SHP77 (cell line): ENCODE measurements around the gene MAST4.
A peak's percentile ranks its signal among the peaks of the same experiment; 100 is the strongest.

Experiments used
- DNase-seq, 2 experiments: peaks; one replicate each; lab custom pipeline; 2025; lab: John Stamatoyannopoulos, UW

The MAST4 gene

DNA sequence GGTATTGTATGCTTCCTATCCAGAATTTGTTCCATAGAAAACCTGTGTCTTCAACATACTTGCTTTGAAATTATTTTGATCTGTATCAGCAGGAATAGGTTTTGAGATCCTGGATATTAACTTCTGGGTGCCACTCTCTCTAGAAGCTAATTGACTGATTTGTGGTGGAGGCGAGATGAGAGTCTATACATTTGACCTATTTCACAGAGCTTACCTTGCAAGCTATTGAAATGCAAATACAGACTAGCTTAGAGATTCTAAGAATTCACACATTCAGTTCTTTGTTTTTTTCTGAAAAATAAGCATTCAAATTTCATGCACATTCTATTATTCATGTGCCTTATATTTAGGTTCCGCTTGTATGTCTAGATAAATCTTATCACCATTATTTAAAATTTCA lies 246.3 kb downstream of the MAST4 start:
- DNase-seq, result no peak

DNA sequence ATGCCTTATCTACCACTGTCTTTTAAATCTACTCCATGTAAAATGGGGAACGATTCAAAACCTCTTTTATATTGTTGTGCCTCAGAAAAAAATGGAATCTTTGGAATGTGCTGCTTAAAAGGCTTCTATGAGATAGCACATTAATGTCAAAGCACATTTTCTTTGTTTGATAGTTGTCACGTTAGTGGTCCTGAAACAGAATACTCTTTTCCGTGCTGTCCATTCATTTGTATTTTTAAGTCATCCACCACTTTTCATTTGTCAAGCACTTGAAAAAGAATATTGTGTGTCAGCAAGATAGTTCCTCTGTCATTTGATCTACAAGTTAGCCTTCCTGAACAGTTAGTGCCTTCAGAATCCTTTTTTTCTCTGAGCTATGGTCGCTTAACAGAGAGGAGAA lies 246.9 kb downstream of the MAST4 start:
- no peak for DNase-seq

DNA sequence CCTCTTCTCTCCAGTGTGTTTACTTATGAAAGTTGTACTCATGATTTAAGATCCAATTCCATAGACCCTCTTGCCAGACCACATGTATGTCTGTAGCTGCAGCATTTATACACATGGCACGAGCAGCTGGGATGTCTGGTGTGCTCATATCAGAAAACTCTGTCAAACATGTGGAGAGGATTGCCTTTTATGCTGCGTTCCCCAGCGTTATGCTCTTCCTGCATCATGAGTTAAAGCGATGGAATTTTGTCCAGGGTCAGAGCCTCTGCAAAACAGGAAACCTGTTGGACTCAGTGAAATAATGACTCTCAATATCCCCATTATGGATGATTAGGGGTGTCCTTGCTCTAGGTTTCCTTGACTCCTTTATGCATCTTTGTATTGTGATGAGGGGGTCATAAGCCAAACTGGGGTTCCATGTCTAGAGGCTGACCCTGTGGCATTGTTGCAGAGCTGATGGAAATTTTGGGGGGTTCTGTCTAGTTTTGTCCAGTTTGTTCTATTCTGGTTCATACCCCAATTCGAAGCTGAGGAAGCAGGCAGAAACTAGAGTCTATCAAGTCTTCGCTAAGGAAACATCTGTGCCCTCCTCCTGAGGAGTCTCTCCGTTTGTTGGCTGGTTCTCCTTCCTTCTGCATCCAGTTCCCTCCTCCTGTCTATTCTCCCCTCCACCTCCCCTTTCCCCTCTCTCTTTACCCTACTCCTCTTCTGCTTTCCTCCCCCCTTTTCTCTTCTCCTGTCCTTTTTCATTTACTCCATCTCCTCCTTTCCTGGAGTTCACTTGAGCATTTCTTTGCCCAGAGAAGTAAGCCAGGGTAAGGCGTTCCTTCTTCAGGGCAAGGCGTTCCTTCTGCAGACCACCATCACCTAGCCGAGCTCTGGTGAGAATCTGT lies 252.8 kb downstream of the MAST4 start:
- no peak for DNase-seq

DNA sequence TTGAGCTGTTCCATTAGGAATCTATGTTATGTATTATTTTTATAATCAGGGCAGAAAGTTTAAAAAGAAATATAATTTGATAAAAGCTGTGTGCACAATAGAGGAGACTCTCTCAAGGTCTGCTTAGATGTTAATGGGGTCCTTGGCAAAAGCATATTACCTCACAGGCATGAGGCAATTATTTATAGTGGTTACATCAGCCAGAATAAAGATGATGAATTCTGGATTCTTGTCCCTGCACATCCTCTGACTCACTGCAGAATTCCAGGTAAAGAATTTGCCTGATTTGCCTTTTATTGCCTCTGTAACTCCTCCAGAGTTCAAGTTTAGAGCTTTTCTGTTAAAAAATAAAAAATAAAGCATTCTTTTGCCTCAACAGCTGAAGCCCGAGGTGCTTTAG lies 253.6 kb downstream of the MAST4 start:
- no peak for DNase-seq

DNA sequence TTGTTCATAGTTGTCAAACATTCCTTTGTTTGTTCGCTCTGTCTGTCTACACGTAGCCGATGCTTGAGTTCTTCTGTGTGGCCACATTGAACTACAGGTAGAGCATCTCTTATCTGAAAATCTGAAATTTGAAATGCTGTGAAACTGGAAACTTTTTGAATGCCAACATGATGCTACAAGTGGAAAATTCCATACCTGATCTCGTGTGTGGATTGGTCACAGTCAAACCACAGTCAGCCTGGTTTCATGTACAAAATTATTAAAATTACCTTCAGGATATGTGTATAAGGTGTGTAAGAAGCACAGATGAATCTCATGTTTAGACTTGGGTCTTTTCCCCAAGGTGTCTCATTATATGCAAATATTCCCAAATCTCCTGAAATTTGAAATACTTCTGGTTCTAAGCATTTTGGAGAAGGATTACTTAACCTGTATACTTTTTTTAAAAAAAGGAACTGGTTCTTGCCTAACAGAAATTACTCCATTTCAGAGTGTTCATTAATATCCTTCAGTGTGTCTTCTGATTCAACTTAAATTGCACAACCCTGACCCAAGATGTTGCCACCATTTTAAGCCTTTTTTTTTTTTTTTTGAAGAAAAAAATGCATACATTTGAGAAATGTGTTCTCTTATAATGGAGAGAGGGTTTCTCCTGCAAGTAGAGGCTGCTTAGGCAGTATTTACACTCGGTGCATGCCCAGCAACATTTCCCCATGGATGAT lies 254.3 kb downstream of the MAST4 start:
- no peak for DNase-seq

DNA sequence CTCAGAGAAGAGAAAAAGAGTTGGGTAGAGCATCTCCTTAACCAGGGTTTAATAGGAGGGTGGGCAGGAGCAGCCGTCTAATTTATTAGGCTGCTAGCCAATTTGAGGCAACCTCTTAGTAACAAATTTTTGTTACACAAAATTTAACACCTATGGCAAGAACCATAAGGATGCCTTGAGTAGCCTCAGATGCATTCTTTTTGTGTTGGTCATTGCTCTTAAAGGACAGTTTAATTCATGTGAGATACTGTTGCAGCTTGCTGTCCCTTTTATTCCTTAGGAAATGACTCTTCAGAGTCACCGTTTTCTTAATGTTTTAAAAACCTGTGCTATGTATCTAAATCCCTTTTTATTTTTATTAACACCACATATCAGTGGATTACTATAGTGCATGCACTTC lies 255.1 kb downstream of the MAST4 start:
- DNase-seq, result no peak

DNA sequence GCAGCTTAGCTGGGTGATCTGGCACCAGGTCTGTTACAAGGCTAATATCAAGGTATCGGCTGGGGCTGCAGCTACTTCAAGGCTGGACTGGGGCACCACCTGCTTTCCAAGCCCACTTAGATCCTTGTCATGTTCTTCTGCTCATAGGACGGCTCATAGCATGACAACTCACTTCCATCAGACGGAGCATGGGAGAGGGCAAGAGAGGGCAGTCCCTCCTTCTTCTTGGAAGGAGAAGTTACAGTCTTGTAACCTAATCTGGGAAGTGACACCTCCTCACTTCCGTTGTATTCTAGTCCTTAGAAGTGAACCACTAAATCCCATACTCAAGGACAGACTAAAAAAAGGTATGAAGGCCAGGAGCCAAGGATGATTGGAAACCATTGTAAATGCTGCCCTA lies 258.2 kb downstream of the MAST4 start:
- no peak for DNase-seq

DNA sequence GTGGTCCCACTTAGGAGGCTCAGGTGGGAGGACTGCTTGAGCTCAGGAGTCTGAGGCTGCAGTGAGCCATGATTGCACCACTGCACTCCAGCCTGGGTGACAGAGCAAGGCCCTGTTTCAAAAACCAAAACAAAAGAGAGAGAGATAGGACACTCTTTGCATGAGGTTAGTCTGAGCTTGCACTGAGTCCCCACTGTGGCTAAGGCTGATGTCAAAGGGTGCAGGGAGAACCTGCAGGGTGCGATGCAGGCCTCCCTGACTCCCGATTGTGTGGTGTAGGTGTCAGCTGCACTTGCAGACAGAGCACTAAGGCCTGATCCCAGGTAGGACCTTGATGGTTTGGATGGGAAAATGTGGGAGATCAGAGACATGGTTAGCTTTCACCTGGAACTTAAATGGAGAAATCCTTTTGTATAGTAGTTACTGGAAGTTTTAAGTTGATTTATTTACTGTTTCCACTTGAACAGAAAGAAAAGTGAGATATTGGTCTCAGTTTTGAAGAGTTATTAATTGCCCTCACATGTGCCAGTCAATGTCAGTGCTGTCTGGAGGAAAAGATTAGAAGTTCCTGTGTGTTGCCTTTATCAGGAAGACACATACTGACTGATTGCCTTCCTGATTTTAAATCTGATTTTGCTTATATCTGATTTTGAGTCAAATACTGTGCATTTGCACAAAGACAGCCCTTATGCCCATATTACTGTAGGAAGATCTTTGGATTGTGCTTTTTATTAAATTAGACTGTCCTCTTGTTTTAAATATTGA lies 260.0 kb downstream of the MAST4 start:
- DNase-seq, result no peak

DNA sequence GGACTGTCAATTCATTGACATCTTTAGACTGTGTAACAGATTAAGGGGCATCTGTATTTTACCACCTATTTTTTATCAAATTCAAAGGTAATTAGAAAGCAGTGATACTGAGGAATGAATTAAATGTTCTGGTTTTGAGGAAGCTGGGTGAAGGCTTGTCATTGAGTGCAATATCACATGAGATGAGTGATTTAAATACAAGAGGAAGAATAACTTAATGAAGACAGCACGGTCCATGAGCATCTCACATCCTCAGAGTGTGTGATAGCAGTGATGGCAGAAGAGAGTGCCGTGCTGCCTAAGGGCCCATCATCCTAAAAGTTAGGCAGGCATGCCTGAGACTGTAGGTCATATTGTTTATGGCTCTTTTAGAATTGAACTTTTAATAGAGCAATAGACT lies 263.3 kb downstream of the MAST4 start:
- DNase-seq, result no peak

DNA sequence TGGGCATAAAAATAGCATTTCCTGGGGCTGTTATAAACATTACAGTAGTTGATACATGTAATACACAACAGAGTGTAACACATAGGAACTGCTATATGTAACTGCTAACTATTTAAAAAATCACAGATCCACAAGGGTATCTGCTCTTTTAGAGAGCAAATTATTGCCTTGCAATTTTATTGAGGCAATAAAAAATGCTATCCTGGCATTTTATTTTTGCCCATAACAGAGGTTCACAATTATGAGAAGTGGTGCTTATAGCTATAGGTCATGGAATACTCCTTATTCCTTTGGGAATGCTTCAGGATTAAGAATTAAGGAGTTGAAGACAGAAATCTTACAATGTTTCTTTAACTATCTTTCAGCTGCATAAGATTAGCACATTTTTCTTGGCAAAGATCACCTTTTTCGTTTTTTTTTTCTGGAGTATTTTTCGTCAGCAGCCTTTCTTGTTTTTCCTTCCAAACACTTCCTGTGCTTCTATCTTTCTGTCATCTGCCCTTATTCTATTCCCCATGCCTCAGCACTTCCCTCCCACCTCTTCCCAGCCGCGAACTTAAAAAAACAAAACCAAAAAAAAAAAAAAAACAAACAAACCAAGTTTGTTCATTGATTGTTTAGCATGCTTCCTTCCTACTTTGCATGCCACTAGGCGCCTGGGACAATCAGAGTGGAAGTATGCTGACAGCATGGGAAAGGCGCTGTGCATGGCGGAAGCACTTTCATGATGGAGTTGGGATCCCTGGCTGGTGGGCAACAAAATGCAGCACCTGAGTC lies 264.2 kb downstream of the MAST4 start:
- no peak for DNase-seq

DNA sequence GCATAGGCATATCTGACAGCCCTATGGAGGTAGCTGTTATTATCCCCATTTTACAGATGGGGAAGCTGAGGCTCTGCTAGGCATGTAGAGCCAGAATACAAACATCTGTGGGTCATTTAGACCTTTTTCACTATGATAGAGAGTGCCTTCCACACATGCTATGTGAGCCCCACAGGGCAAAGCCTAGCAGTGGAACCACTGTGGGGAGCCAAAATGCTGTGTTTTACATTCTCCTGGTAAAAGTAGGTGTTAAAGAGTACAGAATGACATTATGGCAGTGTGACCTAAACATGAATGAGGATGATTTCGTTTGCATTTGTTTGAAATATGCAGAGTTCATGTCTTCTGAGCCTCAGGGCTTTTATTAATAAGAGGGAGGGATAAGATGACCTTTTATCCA lies 265.2 kb downstream of the MAST4 start:
- no peak for DNase-seq

DNA sequence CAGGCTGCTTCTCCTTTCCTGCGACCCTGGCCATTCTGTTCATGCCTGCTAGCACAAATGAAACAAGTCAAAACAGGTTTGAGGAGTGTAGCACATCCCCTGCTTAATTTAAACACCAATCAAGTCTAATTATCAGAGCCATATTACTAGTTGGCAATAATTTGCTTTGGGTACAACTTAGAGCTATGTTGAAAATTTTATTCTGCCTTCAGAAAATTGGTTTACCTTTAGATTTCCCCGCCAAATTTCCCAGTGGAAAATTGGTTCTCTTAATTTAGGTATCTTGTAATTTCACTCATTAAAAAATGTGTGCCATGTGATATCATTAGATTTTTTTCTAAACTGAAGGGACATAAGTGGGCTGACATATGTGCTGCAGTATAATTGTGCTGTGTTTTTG lies 265.8 kb downstream of the MAST4 start:
- DNase-seq, result no peak

DNA sequence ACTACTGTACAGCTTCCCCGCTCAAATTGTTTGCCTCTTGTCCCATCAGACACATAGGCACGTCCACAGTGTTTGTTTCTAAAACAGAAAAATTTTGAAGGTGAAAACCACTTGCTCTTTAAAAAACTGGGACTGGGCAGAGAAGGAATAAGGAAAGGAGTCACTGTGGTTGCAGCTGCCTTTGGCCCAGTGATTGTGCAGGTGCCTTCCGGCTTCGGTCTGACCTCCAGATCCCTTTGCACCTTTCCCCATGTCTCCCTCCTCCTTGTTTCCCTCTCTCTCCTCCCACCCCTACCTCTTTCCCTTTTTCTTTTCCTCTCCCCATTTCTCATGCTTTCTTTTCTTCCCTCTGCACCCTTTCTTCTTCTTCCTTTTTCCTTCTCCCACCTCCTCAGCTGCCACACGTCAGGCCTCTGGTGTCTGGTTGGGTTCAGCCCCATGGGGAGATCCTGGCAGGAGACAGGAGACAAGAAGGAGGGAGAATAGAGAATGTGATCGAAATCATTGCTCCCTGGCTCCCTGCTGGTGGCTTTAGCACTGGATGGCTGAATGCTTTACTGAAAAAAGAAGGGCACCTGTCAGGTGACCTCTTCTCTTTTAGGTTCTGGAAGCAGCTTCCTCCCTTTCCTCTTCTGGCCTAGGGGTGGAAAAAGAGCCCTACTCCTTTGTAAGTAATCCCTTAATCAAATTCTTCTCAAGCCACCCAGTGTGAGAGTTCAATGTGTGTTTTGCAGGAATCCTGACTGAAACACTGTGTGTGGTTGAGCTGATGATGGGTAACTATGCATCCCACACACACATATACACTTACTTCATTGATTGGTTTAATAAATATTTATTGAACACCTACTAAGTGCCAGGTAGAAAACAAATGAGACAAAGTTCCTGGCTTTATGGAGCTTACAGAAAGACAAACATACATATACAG lies 267.3 kb downstream of the MAST4 start:
- DNase-seq, result no peak

DNA sequence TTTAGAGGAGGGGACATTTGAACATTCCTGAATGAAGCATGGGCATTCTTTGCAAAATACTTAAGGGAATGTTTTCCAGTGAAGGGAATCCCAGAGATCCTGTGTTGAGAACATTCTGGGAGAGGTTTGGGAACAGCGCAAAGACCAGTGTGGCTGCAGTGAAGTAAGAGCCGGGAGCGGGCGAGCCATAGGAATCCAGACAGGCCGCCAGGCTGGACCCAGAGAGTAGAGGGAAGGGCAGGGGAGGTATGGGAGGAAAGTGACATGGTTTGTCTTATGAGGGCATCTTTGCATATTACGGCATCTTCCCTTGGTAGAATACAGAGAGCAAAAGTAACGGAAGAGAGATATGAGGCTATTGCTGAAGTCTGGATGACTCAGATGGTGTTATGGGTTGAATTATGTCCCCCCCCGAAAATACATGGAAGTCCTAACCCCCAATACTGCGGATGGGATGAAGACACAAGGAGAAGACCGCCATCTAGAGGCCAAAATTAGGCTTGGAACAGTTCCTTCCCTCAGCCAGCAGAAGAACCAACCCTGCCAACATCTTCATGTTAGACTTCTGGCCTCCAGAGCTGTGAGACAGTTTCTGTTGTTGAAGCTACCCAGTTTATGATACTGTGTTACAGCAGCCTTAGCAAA lies 268.2 kb downstream of the MAST4 start:
- DNase-seq, result peak; percentile 40 to 52

DNA sequence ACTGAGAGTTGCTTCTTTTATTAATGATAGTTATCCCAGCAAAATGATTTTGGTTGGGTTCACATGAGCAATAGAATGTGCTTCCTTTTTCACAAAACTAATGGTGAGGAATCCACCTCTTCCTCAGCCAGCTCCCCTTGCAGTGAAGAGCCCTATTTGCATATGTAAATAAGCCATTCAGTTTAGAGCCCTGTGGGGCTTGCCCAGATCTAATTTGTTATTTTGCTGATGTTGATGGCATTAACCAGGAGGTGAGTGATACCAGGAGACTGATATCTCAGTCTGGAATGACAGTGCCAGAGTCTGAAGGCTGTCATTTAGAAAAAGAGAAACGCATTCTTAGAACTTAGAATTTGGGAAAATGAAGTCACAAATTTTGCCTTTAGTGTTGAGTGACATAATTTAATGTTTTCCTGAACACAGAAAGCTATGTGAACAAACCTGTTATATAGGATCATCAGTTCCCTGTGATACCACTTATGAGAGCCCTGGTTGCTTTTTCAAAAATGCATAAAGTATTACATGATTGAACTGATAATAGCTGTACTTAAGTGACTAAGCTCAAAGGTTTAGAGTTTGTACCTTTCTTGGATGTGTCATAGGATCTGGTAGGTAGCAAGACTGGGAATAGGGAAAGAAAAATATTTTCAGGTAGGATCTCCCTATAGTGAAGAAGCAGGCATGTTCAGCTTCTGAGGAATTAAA lies 271.6 kb downstream of the MAST4 start:
- no peak for DNase-seq

DNA sequence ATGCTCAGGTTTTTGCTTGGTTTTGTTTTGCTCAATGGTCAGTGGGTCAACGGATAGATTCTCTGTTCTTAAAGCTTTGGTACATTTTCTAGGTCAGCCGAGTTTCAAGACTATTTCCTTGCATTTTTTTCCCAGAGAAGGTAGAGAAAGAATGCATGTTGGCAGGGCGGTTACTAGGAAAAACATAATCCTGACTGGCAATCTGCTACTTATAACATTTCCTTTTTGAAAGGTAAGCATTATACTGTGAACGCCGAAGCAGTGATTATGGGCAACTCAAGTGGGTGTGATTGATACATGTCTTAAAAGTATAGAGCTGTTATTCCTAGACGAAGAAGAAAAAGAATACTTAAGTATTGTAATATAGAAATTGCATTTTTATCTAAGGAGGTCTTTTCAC lies 273.2 kb downstream of the MAST4 start:
- no peak for DNase-seq

DNA sequence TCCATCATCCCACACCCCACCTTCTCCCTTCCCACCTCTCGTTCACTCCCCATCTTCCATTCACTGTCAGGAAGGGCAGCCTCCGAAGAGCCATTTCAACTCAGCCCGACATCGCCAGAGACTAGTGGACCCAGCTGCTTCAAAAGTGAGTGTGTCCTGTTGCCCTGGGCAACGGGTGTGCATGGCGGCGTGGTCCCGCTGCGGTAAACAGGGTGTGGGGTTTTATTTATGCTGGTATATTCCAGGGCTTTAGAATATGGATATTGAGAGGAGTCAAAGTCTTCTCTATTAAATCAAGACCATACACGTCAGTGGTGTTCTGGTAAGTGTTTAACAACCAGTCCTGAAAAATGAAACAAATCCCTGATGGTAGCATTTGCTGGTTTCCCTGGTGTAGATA lies 274.5 kb downstream of the MAST4 start:
- DNase-seq, result no peak

DNA sequence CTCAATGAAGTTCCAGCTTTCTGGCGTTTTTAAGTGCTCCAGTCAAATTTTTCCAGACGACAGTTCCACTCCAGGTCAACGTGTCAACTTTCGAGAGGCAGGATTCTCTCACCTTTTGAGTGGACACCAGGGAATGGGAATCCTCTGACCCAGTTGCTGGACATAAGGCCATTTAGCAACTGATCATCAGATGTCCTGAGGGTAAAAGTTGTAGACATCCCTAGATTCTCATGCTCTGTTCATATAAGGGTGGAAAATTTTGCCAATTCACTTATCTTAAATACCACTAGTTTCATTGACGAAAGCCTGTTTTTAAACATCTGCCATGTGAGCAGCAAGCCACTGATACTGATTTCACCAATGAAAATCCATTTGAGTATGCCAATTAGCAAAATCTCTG lies 275.5 kb downstream of the MAST4 start:
- DNase-seq, result no peak

DNA sequence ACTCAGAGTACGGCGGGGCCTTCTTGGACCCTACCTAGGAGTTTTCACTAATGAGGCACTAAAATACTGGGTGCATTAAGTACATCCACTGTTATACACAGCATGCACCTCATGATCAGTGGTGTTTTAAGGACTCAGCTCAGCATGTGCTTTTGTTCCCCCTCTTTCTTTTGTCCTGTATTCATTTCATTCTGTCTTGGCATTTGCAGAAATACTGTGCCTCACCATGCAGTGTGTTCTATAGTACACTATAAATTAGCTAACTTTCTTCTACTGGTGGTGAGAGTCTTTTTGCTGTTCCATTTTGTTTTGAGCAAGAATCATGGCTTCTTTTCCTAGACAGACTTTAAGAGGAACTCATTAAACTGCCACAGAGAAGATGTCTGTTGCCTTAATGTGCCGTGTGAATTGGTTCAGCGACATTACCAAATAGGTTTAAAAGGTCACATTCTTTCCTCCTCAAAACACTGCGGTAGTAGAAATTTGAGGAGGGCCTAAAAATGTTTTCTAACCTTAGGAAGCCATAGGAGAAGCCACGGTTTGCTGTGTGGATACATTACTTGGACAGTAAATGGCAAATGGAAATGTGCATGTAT lies 276.6 kb downstream of the MAST4 start:
- no peak for DNase-seq
